ENCODE results near the gene SUSD1. TPM values are rescaled to one million over a fixed set of nuclear protein-coding genes. Genes with fewer than 3 reads are reported as not detected.

Gene SUSD1
- total and polyA plus RNA-seq, 4 donors, result 1.2 to 19.0 (median 3.2) TPM

DNA sequence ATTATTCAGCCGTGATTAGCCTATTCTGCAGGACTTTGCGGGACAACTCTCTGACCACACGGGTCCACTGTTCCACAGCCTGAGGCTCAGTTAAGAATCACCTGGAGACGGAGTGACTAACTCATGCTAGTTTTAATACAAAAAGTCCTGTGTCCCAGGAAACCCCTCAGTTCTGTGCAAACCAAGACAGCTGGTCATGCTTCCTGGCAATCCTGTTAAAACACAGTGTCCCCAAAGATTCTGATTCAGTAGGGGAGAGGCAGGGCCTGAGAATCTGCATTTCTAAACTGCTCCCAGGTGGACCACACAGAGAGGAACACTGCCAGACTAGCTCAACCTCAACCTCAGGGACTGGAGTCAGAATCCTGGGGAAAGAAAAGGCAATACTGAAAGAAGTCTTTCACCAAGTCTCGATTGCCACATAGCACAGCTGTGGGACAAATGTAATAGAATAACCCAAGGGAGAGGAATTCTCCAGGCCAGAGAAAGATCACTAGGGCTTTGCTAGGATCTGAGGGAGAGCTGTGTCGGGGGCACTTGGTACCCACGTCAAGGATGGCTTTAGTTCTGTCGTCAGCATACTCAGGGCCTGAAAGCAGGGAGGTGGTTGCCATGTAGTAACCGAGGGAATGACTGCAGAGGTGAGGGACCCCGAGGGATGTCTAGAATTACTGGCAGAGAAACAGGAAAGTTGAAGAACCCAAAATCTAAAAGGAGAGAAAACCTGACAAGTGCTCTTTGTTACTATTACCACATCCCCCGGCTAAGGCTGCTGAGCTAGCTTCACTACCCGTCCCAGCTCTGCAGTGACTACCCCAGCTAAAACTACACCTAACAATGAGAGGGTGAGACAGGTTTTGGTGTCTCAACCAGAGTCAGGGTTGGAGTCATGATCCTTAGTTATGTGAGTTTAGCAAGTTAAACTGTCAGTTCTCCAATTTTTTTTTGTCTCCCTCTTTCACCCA lies 8.6 kb downstream of the SUSD1 start:
- no peak overlapping the region for H3K4me3 ChIP-seq (ENCODE audit: low read depth in 1 of 3, low read length in 3 of 3)

DNA sequence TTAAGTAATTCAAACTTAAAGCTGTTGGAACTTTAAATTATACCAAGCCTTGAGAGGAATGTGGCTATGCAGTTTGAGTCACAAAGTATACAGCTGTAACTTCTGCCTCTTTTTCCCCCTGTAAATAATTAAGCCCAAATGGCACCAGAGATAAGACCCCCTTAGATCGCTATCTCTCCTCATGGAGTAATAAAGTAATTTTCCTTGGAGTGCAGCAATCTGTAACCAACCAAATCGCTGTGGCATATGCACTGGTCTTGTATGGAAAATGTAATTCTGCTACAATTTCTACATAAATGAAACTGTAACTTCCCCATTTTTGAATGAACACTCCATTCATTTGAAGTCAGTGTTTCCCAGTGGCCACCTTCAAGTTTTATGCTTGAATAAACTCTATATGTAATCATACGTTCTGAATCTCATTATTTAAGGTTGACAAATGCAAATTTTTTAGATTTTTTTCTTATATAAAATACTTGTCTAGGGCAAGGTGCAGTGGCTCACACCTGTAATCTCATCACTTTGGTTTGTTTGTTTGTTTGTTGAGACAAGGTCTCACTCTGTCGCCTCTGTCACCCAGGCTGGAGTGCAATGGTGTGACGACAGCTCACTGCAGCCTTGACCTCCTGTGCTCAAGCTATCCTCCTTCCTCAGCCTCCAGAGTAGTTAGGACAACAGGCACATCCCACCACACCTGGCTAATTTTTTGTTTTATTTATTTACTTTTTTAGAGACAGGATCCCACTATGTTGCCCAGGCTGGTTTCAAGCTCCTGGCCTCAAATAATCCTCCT lies 12.3 kb downstream of the SUSD1 start:
- Histone ChIP-seq H3K4me1 (ENCODE audit: control insufficient read depth in 4 of 4, insufficient read depth in 4 of 4, low read length in 3 of 4) (no peaks in the 10 kb centered on the region), H3K27me3 (ENCODE audit: control insufficient read depth in 4 of 4, insufficient read depth in 4 of 4, low read length in 3 of 4) (no peaks in the 10 kb centered on the region), H3K4me3 (ENCODE audit: low read depth in 1 of 3, low read length in 3 of 3) (no peak overlapping the region), H3K27ac (ENCODE audit: low read depth in 1 of 2, low read length in 2 of 2) (no peak overlapping the region), H3K9me3 (ENCODE audit: control insufficient read depth in 4 of 4, low read length in 3 of 4) (no peaks in the 10 kb centered on the region), H3K9ac (ENCODE audit: low read depth in 1 of 2, low read length in 2 of 2) (no peak overlapping the region), H3K36me3 (ENCODE audit: control insufficient read depth in 4 of 4, insufficient read depth in 3 of 4, low read depth in 1 of 4, low read length in 3 of 4) (no peaks in the 10 kb centered on the region)
- TF ChIP-seq EGR1 (IDR thresholded peaks at IDR 0.05; ENCODE audit: low read depth in 2 of 2) (no peak), NR2F2 (IDR thresholded peaks at IDR 0.05) (no peak), FOXA2 (IDR thresholded peaks at IDR 0.05) (no peak), RXRA (IDR thresholded peaks at IDR 0.05) (no peak), GABPA (IDR thresholded peaks at IDR 0.05 in 1 of 2, conservative IDR thresholded peaks at IDR 0.05 in 1 of 2) (no peak), JUND (IDR thresholded peaks at IDR 0.05) (no peak), YY1 (IDR thresholded peaks at IDR 0.05) (no peak), FOXA1 (IDR thresholded peaks at IDR 0.05) (no peak), SP1 (IDR thresholded peaks at IDR 0.05) (no peak), HNF4A (conservative IDR thresholded peaks at IDR 0.05) (no peak), HNF4G (IDR thresholded peaks at IDR 0.05) (no peak)
- TF ChIP-seq, protein P1, sequence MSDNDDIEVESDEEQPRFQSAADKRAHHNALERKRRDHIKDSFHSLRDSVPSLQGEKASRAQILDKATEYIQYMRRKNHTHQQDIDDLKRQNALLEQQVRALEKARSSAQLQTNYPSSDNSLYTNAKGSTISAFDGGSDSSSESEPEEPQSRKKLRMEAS (IDR thresholded peaks at IDR 0.05), result no peak
- TF ChIP-seq, protein P2, sequence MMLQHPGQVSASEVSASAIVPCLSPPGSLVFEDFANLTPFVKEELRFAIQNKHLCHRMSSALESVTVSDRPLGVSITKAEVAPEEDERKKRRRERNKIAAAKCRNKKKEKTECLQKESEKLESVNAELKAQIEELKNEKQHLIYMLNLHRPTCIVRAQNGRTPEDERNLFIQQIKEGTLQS (IDR thresholded peaks at IDR 0.05), result no peak
- TF ChIP-seq, protein P3, sequence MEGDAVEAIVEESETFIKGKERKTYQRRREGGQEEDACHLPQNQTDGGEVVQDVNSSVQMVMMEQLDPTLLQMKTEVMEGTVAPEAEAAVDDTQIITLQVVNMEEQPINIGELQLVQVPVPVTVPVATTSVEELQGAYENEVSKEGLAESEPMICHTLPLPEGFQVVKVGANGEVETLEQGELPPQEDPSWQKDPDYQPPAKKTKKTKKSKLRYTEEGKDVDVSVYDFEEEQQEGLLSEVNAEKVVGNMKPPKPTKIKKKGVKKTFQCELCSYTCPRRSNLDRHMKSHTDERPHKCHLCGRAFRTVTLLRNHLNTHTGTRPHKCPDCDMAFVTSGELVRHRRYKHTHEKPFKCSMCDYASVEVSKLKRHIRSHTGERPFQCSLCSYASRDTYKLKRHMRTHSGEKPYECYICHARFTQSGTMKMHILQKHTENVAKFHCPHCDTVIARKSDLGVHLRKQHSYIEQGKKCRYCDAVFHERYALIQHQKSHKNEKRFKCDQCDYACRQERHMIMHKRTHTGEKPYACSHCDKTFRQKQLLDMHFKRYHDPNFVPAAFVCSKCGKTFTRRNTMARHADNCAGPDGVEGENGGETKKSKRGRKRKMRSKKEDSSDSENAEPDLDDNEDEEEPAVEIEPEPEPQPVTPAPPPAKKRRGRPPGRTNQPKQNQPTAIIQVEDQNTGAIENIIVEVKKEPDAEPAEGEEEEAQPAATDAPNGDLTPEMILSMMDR (IDR thresholded peaks at IDR 0.05; ENCODE audit: low read depth, low read length, missing input control), result no peak
- TF ChIP-seq, protein P4, sequence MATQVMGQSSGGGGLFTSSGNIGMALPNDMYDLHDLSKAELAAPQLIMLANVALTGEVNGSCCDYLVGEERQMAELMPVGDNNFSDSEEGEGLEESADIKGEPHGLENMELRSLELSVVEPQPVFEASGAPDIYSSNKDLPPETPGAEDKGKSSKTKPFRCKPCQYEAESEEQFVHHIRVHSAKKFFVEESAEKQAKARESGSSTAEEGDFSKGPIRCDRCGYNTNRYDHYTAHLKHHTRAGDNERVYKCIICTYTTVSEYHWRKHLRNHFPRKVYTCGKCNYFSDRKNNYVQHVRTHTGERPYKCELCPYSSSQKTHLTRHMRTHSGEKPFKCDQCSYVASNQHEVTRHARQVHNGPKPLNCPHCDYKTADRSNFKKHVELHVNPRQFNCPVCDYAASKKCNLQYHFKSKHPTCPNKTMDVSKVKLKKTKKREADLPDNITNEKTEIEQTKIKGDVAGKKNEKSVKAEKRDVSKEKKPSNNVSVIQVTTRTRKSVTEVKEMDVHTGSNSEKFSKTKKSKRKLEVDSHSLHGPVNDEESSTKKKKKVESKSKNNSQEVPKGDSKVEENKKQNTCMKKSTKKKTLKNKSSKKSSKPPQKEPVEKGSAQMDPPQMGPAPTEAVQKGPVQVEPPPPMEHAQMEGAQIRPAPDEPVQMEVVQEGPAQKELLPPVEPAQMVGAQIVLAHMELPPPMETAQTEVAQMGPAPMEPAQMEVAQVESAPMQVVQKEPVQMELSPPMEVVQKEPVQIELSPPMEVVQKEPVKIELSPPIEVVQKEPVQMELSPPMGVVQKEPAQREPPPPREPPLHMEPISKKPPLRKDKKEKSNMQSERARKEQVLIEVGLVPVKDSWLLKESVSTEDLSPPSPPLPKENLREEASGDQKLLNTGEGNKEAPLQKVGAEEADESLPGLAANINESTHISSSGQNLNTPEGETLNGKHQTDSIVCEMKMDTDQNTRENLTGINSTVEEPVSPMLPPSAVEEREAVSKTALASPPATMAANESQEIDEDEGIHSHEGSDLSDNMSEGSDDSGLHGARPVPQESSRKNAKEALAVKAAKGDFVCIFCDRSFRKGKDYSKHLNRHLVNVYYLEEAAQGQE (IDR thresholded peaks at IDR 0.05), result no peak
- DNase-seq (ENCODE audit: low spot score), result no peak
- WGBS, result 68% methylated on average over 5 of the region's 5 CpGs

More for the DNA sequence above, 8.6 kb downstream of the SUSD1 start:
- no peaks in the 10 kb centered on the region for H3K27me3 ChIP-seq (ENCODE audit: control insufficient read depth in 4 of 4, insufficient read depth in 4 of 4, low read length in 3 of 4)
- DNase-seq (ENCODE audit: low spot score), result no peak
- TF ChIP-seq RAD21 (IDR thresholded peaks at IDR 0.05) (peak in 1 of 2 donors; percentile 15), FOXA1 (IDR thresholded peaks at IDR 0.05) (no peak)
- no peaks in the 10 kb centered on the region for H3K9me3 ChIP-seq (ENCODE audit: control insufficient read depth in 4 of 4, low read length in 3 of 4)
- WGBS, result 89% methylated on average over 12 of the region's 12 CpGs
- H3K36me3 ChIP-seq (ENCODE audit: control insufficient read depth in 4 of 4, insufficient read depth in 3 of 4, low read depth in 1 of 4, low read length in 3 of 4), result no peaks in the 10 kb centered on the region
- no peak overlapping the region for H3K27ac ChIP-seq (ENCODE audit: low read depth in 1 of 2, low read length in 2 of 2)
- H3K4me1 ChIP-seq (ENCODE audit: control insufficient read depth in 4 of 4, insufficient read depth in 4 of 4, low read length in 3 of 4), result no peaks in the 10 kb centered on the region
- no peak overlapping the region for H3K9ac ChIP-seq (ENCODE audit: low read depth in 1 of 2, low read length in 2 of 2)

Data from liver (tissue), 9 donors.